A549 (cell line): ENCODE data around the gene TMEM272. TPM values are rescaled to one million over a fixed set of nuclear protein-coding genes. Genes with fewer than 3 reads are reported as not detected.
A peak's percentile ranks its signal among the peaks of the same experiment; 100 is the strongest.

Experiments used
- ATAC-seq, 2 experiments: fragments of 200-7000 bp in 1 of 2; fragments of >200 bp in 1 of 2; cut with Nextera tagmentation in 1 of 2; cut with Tn5 transposase in 1 of 2; 3 replicates each; pipeline versions ENCODE4 v1.8.0 to v1.9.1; 2018 to 2020; ENCODE audit warnings: mild to moderate bottlenecking in 1 of 2, moderate library complexity in 1 of 2
- CTCF ChIA-PET: fragments of 300-600 bp; sonication (Branson Sonifier 250); formaldehyde crosslinking; extraction: SDS; loops from one replicate; lab custom pipeline; 2021; ENCODE audit warnings: antibody characterized with exemption, inconsistent platforms; lab: Yijun Ruan, JAX
- POLR2A ChIA-PET: fragments of 350-600 bp; formaldehyde crosslinking; extraction: SDS; loops from one replicate; lab custom pipeline; 2021; ENCODE audit warnings: antibody characterized with exemption, inconsistent platforms; lab: Yijun Ruan, JAX
- DNase-seq, 2 experiments: peaks; one replicate each; pipeline versions ENCODE4 v3.0.0 to v3.0.0-alpha.2; 2011 to 2016; ENCODE audit warnings: low read depth in 1 of 2, low spot score in 1 of 2
- FAIRE-seq: peaks from 2 replicates; lab custom pipeline; 2011; peaks lifted over from hg19 to GRCh38; lab: Jason Lieb, UNC
- H3K27ac ChIP-seq, 2 experiments: fragments of >200 bp; sonication (Bioruptor Twin); formaldehyde crosslinking; 3 replicates each; pipeline ENCODE4 v1.5.1; 2016 to 2017
- H3K4me1 ChIP-seq: fragments of >200 bp; sonication (Bioruptor Twin); formaldehyde crosslinking; 3 replicates; pipeline ENCODE4 v1.6.1; 2016
- H3K4me2 ChIP-seq: fragments of >200 bp; sonication (Bioruptor Twin); formaldehyde crosslinking; 3 replicates; pipeline ENCODE4 v1.6.1; 2016
- H3K4me3 ChIP-seq: fragments of >200 bp; sonication (Bioruptor Twin); formaldehyde crosslinking; 3 replicates; pipeline ENCODE4 v1.5.1; 2016
- H3K9me3 ChIP-seq: fragments of >200 bp; sonication (Bioruptor Twin); formaldehyde crosslinking; 3 replicates; pipeline ENCODE4 v1.6.1; 2016
- ATOH8 ChIP-seq: fragments of 250-450 bp; sonication (Bioruptor Pico); IDR thresholded peaks from 2 replicates; pipeline ENCODE4 v1.5.0; 2020; ENCODE audit warnings: low read depth, mild to moderate bottlenecking, moderate library complexity
- BCL3 ChIP-seq: fragments of >200 bp; sonication (Bioruptor Twin); formaldehyde crosslinking; IDR thresholded peaks from 3 replicates; pipeline ENCODE4 v1.6.1; 2016
- BHLHE40 ChIP-seq: IDR thresholded peaks from 2 replicates; pipeline ENCODE4 v1.6.1; 2012; ENCODE audit warnings: low read depth, low read length, inconsistent platforms
- CBX2 ChIP-seq: fragments of 200-600 bp; sonication (generic); IDR thresholded peaks from 2 replicates; pipeline ENCODE4 v1.6.1; 2016; ENCODE audit warnings: low read depth, mild to moderate bottlenecking, borderline replicate concordance
- CHD2 ChIP-seq: fragments of 150-350 bp; IDR thresholded peaks from 2 replicates; pipeline ENCODE4 v1.6.1; 2014; ENCODE audit warnings: low read length; ENCODE audit not compliant: partially characterized antibody
- CTCF ChIP-seq: fragments of >200 bp; sonication (Bioruptor Twin); formaldehyde crosslinking; IDR thresholded peaks from 3 replicates; pipeline ENCODE4 v1.5.1; 2016
- E2F6 ChIP-seq: IDR thresholded peaks from 2 replicates; pipeline ENCODE4 v1.6.1; 2012; ENCODE audit warnings: low read depth, borderline replicate concordance
- EHF ChIP-seq: fragments of 250-450 bp; sonication (Bioruptor Pico); IDR thresholded peaks from 2 replicates; pipeline ENCODE4 v1.5.0; 2020; ENCODE audit warnings: mild to moderate bottlenecking
- EHMT2 ChIP-seq: fragments of 200-600 bp; sonication (generic); IDR thresholded peaks from 2 replicates; pipeline ENCODE4 v1.6.1; 2016; ENCODE audit warnings: antibody characterized with exemption, low read depth, mild to moderate bottlenecking, moderate library complexity
- FOXS1 ChIP-seq: fragments of 250-450 bp; sonication (Bioruptor Pico); IDR thresholded peaks from 2 replicates; pipeline ENCODE4 v1.5.0; 2020; ENCODE audit warnings: mild to moderate bottlenecking, moderate library complexity
- HOXB13 ChIP-seq: fragments of 250-450 bp; sonication (Bioruptor Pico); IDR thresholded peaks from 2 replicates; pipeline ENCODE4 v1.5.0; 2020; ENCODE audit warnings: low read depth, mild to moderate bottlenecking, moderate library complexity
- HOXB5 ChIP-seq: fragments of 250-450 bp; sonication (Bioruptor Pico); IDR thresholded peaks from 2 replicates; pipeline ENCODE4 v1.5.0; 2020; ENCODE audit warnings: mild to moderate bottlenecking, moderate library complexity
- JUN ChIP-seq, 2 experiments: fragments of >200 bp; sonication (Bioruptor Twin); formaldehyde crosslinking; IDR thresholded peaks; 2 replicates in 1 of 2; 3 replicates in 1 of 2; pipeline ENCODE4 v1.6.1; 2016 to 2017
- JUNB ChIP-seq: fragments of >200 bp; sonication (Bioruptor Twin); formaldehyde crosslinking; IDR thresholded peaks from 2 replicates; pipeline ENCODE4 v1.6.1; 2016
- MAX ChIP-seq: IDR thresholded peaks from 2 replicates; pipeline ENCODE4 v1.6.1; 2012
- MYC ChIP-seq: IDR thresholded peaks from 2 replicates; pipeline ENCODE4 v1.6.1; 2012; ENCODE audit warnings: mild to moderate bottlenecking, inconsistent platforms, low read length, improper control_type of control experiment, borderline replicate concordance
- NR3C1 ChIP-seq: fragments of >200 bp; sonication (Bioruptor Twin); formaldehyde crosslinking; IDR thresholded peaks from 3 replicates; pipeline ENCODE4 v1.6.1; 2017
- PBX3 ChIP-seq: IDR thresholded peaks from 2 replicates; pipeline ENCODE4 v1.6.1; 2012
- POLR2A ChIP-seq: IDR thresholded peaks from 2 replicates; pipeline ENCODE4 v1.6.1; 2012; ENCODE audit warnings: mild to moderate bottlenecking, low read length
- RAD21 ChIP-seq, 2 experiments: fragments of >200 bp in 1 of 2; sonication (Bioruptor Twin) in 1 of 2; formaldehyde crosslinking in 1 of 2; IDR thresholded peaks in 1 of 2; conservative IDR thresholded peaks in 1 of 2; 2 replicates in 1 of 2; 3 replicates in 1 of 2; pipeline ENCODE4 v1.6.1; 2012 to 2018; ENCODE audit warnings: inconsistent platforms in 1 of 2
- RFX5 ChIP-seq: fragments of 450-650 bp; IDR thresholded peaks from 2 replicates; pipeline ENCODE4 v1.7.1; 2014; ENCODE audit warnings: antibody characterized with exemption, mild to moderate bottlenecking, moderate library complexity
- RNF2 ChIP-seq: fragments of 200-600 bp; sonication (generic); IDR thresholded peaks from 2 replicates; pipeline ENCODE4 v1.6.1; 2016; ENCODE audit warnings: low read depth, mild to moderate bottlenecking, antibody characterized with exemption, moderate library complexity, borderline replicate concordance
- SMC3 ChIP-seq: fragments of >200 bp; sonication (Bioruptor Twin); formaldehyde crosslinking; IDR thresholded peaks from 3 replicates; pipeline ENCODE4 v1.6.1; 2018; ENCODE audit warnings: inconsistent platforms
- SREBF2 ChIP-seq: fragments of 450-650 bp; IDR thresholded peaks from 2 replicates; pipeline ENCODE4 v1.6.1; 2014; ENCODE audit warnings: mild to moderate bottlenecking, moderate library complexity
- TP53 ChIP-seq: fragments of 250-450 bp; sonication (Bioruptor Pico); IDR thresholded peaks from 2 replicates; pipeline ENCODE4 v1.5.0; 2021; ENCODE audit warnings: mild to moderate bottlenecking, moderate library complexity
- ZFP36 ChIP-seq: fragments of 450-650 bp; IDR thresholded peaks from 2 replicates; pipeline ENCODE4 v1.6.1; 2014; ENCODE audit warnings: borderline replicate concordance; ENCODE audit not compliant: partially characterized antibody
- ZSCAN20 ChIP-seq: fragments of 250-450 bp; sonication (Bioruptor Pico); IDR thresholded peaks from 2 replicates; pipeline ENCODE4 v1.8.0; 2022; ENCODE audit warnings: mild to moderate bottlenecking, moderate library complexity
- WGBS: methylation state at CpG from one replicate; pipeline ENCODE4 v1.1.6; 2017; ENCODE audit errors: missing lambda C conversion rate; 5-methylcytosine and 5-hydroxymethylcytosine counted together
- polyA minus RNA-seq: library from RNA; depleted of rRNA, polyadenylated mRNA; stranded (reverse); fragments of >200 nt; gene quantifications from 2 replicates; pipeline ENCODE4 v1.2.3, GENCODE V29; 2011; rRNA and poly(A)+ RNA removed
- polyA plus RNA-seq, 4 experiments: library from polyadenylated mRNA; depleted of rRNA in 3 of 4; stranded (reverse); fragments of >200 nt; fragmentation: RNase III in 1 of 4; extraction: RNeasy Plus Mini Kit Qiagen cat#74134 plus additional on column Dnase treatment in 1 of 4; gene quantifications; 2 replicates in 3 of 4; 3 replicates in 1 of 4; pipeline ENCODE4 v1.2.3, GENCODE V29; 2011 to 2017

TMEM272 gene
- polyA plus RNA-seq (2011; rRNA removed) (not detected in 2 replicates), polyA plus RNA-seq (2017; fragmentation: RNase III; extraction: RNeasy Plus Mini Kit Qiagen cat#74134 plus additional on column Dnase treatment) (not detected in 3 replicates), polyA minus RNA-seq (not detected in 2 replicates)
- polyA plus RNA-seq (2012; cell fraction: cytosol; rRNA removed): not detected in 2 replicates
- polyA plus RNA-seq (2012; cell fraction: nucleus; rRNA removed): 0.04 TPM in 1 of 2 replicates, not detected in the other

GRCh38 chr13:51844862-51845573, at the start of gene TMEM272:
TSS of gene TMEM272 (minus strand) at chr13:51845177. CDS start at chr13:51838530, 6,647 bp downstream.
- no peak for FAIRE-seq
- Histone ChIP-seq H3K4me1 (0 out of 3 replicates have a peak, but pooled peaks cover 5% of the 10 kb centered on the region), H3K9me3 (no peaks in the 10 kb centered on the region), H3K4me3 (peak within 1 kb of the TSS; percentile 15; the same call in 1 of the 3 replicates), H3K27ac (peak within 1 kb of the TSS; percentile 40 to 71; a peak in 3 of 6 replicates), H3K4me2 (peak within 1 kb of the TSS; percentile 71)
- peak; percentile 88 to 95 for ATAC-seq
- POLR2A ChIA-PET: no interaction called here
- DNase-seq: peak; percentile 39 to 77
- TF ChIP-seq SMC3: peak; percentile 43; the same call in 2 of the 3 replicates
- TF ChIP-seq EHMT2: no peak
- TF ChIP-seq MYC: no peak
- TF ChIP-seq MAX: no peak
- TF ChIP-seq CTCF: peak; percentile 62
- TF ChIP-seq E2F6: peak; percentile 56
- no peak for TF ChIP-seq CHD2
- TF ChIP-seq RAD21 (conservative IDR thresholded peaks at IDR 0.05 in 1 of 2, IDR thresholded peaks at IDR 0.05 in 1 of 2): peak; percentile 45 to 53
- TF ChIP-seq PBX3: no peak
- 17% methylated on average over 20 of the region's 20 CpGs for WGBS
- CTCF ChIA-PET: interaction anchor here (0.7 to 2.5 kb wide), 14 partner anchors 12 to 284 kb away, joined by 3 to 8 read pairs (median 3); partner anchors contain the start of genes CCDC70 and NEK5

GRCh38 chr13:51894239-51894638, 49.3 kb upstream of the TMEM272 start:
- Histone ChIP-seq H3K4me1 (no peaks in the 10 kb centered on the region), H3K9me3 (no peaks in the 10 kb centered on the region), H3K4me2 (no peak overlapping the region), H3K4me3 (no peak overlapping the region), H3K27ac (no peak overlapping the region)
- 86% methylated on average over 4 of the region's 4 CpGs for WGBS
- ChIA-PET POLR2A (no interaction called here), CTCF (interaction anchor here (1.1 to 9.2 kb wide), 5 partner anchors 8 to 307 kb away, joined by 4 to 81 read pairs (median 10); partner anchors contain the start of gene NEK5)
- DNase-seq (no peak), ATAC-seq (no peak), FAIRE-seq (no peak)
- no peak for TF ChIP-seq CHD2
- no peak for TF ChIP-seq ZFP36
- TF ChIP-seq HOXB5 (CRISPR knock-in tag): no peak
- TF ChIP-seq TP53 (CRISPR knock-in tag): no peak
- no peak for TF ChIP-seq POLR2A
- TF ChIP-seq HOXB13 (CRISPR knock-in tag): no peak
- TF ChIP-seq JUN (IDR thresholded peaks at IDR 0.05): no peak
- no peak for TF ChIP-seq RFX5
- TF ChIP-seq FOXS1 (CRISPR knock-in tag): no peak

- ATAC-seq (no peak), DNase-seq (no peak), FAIRE-seq (no peak)
- Histone ChIP-seq H3K9me3 (no peaks in the 10 kb centered on the region), H3K4me2 (no peak overlapping the region), H3K4me3 (no peak overlapping the region), H3K27ac (no peak overlapping the region), H3K4me1 (no peaks in the 10 kb centered on the region)
- WGBS: 21% methylated on average over 3 of the region's 3 CpGs
- ChIA-PET CTCF (interaction anchor here (1.3 to 9.2 kb wide), 4 partner anchors 47 to 309 kb away, joined by 4 to 81 read pairs (median 6); partner anchors contain the start of gene NEK5), POLR2A (no interaction called here)
- no peak for TF ChIP-seq RNF2
- no peak for TF ChIP-seq BHLHE40
- no peak for TF ChIP-seq NR3C1
- no peak for TF ChIP-seq BCL3
- no peak for TF ChIP-seq ZSCAN20
- no peak for TF ChIP-seq ATOH8 (CRISPR knock-in tag)
- no peak for TF ChIP-seq EHF
- no peak for TF ChIP-seq CHD2
- no peak for TF ChIP-seq CBX2
- no peak for TF ChIP-seq SREBF2
- TF ChIP-seq JUNB: no peak
Measured at GRCh38 chr13:51892657-51893056, 47.7 kb upstream of the TMEM272 start.
